ENCODE measurements around the gene HMGXB4. TPM values are rescaled to one million over a fixed set of nuclear protein-coding genes. Genes with fewer than 3 reads are reported as not detected.

HMGXB4 gene, protein sequence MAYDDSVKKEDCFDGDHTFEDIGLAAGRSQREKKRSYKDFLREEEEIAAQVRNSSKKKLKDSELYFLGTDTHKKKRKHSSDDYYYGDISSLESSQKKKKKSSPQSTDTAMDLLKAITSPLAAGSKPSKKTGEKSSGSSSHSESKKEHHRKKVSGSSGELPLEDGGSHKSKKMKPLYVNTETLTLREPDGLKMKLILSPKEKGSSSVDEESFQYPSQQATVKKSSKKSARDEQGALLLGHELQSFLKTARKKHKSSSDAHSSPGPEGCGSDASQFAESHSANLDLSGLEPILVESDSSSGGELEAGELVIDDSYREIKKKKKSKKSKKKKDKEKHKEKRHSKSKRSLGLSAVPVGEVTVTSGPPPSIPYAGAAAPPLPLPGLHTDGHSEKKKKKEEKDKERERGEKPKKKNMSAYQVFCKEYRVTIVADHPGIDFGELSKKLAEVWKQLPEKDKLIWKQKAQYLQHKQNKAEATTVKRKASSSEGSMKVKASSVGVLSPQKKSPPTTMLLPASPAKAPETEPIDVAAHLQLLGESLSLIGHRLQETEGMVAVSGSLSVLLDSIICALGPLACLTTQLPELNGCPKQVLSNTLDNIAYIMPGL
- total RNA-seq: 10.0 and 17.8 TPM in 2 replicates

DNA sequence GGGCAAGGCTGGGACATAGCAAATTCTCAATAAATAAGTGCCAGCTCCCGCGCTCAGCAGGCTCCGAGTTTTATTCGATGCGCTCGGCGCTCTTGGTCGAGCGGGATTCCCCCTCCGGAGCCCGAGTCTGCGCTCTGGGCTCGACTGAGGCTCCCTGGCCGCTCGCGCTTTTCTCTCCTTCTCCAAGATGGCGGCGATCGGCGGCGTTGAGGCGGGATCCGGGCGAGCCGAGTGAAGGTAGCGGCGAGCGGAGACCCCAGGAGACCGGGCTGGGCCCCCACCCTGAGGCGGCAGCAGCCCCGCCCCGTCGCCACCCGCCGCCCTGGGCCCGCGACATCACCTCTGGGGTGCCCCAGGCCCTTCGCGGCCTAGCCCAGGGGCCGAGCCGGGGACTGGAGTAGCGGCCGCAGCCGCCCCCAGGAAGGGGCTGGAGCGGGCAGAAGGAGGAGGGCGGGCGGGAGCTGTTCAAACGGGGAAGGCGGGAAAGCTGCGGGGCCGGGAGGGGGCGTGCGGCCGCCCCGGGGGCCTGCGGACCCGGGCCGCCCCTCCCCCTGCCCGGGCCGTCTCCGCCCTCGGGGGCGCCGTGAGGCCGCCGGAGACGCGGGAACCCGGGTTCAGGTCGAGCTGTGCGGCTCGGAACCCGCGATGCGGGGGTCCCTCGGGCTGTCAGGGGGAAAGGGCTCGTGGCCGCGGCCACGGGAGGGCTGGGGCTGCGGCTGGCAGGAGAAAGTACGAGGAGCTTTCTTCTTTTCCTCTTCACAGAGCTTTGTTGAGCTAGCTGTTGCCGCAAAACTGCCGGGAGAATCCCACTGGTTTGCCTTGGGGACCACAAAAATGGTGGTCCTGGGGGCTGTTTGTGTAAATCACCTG lies at the start of gene HMGXB4:
Gene HMGXB4 (plus strand): TSS at position 173 of the 870 bp plus-strand sequence. CDS start 4,898 bp downstream, outside the sequence.

DNA sequence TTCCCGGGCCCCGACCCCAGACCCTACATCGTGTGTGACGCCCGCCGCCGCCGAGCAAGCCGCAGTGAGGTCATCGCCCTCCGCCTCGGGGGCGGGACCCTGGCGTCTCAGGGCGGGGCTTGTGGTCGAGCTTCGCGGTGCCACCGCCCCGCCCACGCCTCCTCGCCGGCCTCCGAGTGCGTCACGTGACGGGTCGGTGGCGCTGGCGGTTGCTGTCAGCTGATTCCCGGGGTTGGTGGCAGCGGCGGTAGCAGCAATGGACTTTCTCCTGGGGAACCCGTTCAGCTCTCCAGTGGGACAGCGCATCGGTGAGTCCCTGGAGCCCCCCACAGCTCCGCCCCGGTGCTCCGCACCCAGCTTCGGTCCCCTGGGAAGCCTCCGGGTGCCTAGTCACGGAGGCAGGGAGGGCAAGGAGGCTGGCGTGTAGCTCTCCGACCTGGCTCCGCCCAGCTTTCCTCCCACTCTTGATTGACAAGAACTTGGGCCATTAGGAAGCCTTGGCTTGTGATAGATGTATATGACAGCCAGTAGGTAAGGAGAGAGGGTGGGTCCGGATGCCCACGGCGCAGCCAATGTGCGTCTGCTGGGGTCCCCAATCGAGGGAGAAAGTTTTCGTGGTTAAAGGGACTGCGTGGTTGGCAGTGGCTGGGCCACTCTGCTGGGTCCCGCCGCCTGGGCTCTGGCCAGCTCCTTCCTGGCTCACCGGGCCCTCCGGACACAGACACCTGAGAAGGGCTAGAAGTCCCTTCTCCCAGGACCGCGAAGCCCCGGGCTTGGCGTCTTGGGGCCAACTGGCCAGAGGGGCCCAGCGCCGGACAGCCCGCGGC lies 42.6 kb downstream of the HMGXB4 start, which contains the start of gene TOM1:
Gene TOM1 (plus strand): TSS at position 222 of the 827 bp plus-strand sequence. CDS start 35 bp downstream, at position 257.

Other genes starting within 250 kb of the HMGXB4 start
- not detected in 2 replicates for gene ISX, start 191.3 kb upstream of the HMGXB4 start, total RNA-seq
- 24.7 and 26.9 TPM in 2 replicates for gene TOM1, start 42.4 kb downstream of the HMGXB4 start, total RNA-seq
- 1.0 and 1.4 TPM in 2 replicates for gene HMOX1, start 123.6 kb downstream of the HMGXB4 start, total RNA-seq
- 55.2 and 86.5 TPM in 2 replicates for gene MCM5, start 142.6 kb downstream of the HMGXB4 start, total RNA-seq

All from airway epithelial cell (primary cell).